ENCODE data around the gene CACNG4.

CACNG4 gene

GRCh38 chr17:66994361-66994760 is 29.9 kb downstream of the CACNG4 start:
- no peak for TF ChIP-seq ZFX (IDR thresholded peaks at IDR 0.05)
- TF ChIP-seq CTCF (conservative IDR thresholded peaks at IDR 0.05) = no peak

GRCh38 chr17:66994930-66995535 is 30.5 kb downstream of the CACNG4 start:
- no peak overlapping the region for H3K27ac ChIP-seq
- TF ChIP-seq CTCF (conservative IDR thresholded peaks at IDR 0.05) = no peak
- no peak for TF ChIP-seq ZFX (IDR thresholded peaks at IDR 0.05)

More at GRCh38 chr17:66994361-66994760, 29.9 kb downstream of the CACNG4 start:
- no peak overlapping the region for H3K27ac ChIP-seq

- H3K27ac ChIP-seq = no peak overlapping the region
- TF ChIP-seq ZFX (IDR thresholded peaks at IDR 0.05) (no peak), CTCF (conservative IDR thresholded peaks at IDR 0.05) (no peak)
Measured at GRCh38 chr17:66995944-66996343, 31.4 kb downstream of the CACNG4 start.

GRCh38 chr17:66996926-66997325 is 32.4 kb downstream of the CACNG4 start:
- TF ChIP-seq CTCF (conservative IDR thresholded peaks at IDR 0.05) (no peak), ZFX (IDR thresholded peaks at IDR 0.05) (no peak)
- no peak overlapping the region for H3K27ac ChIP-seq

GRCh38 chr17:67003231-67003630 is 38.7 kb downstream of the CACNG4 start:
- TF ChIP-seq CTCF (conservative IDR thresholded peaks at IDR 0.05) = no peak
- TF ChIP-seq ZFX (IDR thresholded peaks at IDR 0.05) = no peak
- H3K27ac ChIP-seq = no peak overlapping the region

- H3K27ac ChIP-seq = no peak overlapping the region
- TF ChIP-seq ZFX (IDR thresholded peaks at IDR 0.05) (no peak), CTCF (conservative IDR thresholded peaks at IDR 0.05) (no peak)
Measured at GRCh38 chr17:67004181-67004580, 39.7 kb downstream of the CACNG4 start.

- no peak overlapping the region for H3K27ac ChIP-seq
- TF ChIP-seq CTCF (conservative IDR thresholded peaks at IDR 0.05) = no peak
Measured at GRCh38 chr17:67007266-67007665, 42.8 kb downstream of the CACNG4 start.

All from C4-2B (cell line).